ENCODE results near the gene NYNRIN. TPM values are rescaled to one million over a fixed set of nuclear protein-coding genes. Genes with fewer than 3 reads are reported as not detected.
"Not testable (repeated sequence)": the region's sequence is repeated elsewhere in the genome, so short reads cannot be mapped to it uniquely, and the experiment has no call there.

The NYNRIN gene
- total RNA-seq, 4 donors from 2014 or later: 4.7 to 14.7 (median 11.8) TPM

- TF ChIP-seq CTCF (IDR thresholded peaks at IDR 0.05) (no peak), POLR2A (IDR thresholded peaks at IDR 0.05) (no peak)
- no peak for DNase-seq
- intact Hi-C loops (cut with DNase I): loop anchor here (5.0 kb wide), 1 partner anchor 63 kb away; no protein-coding TSS in a partner anchor
- Histone ChIP-seq H3K27ac (peak overlapping the region; percentile 81 to 96 (median 92)), H3K36me3 (peaks cover 0 to 16% (median 0%) of the 10 kb centered on the region in 3 donors), H3K4me3 (peak overlapping the region in 3 of 4 donors; percentile 62 to 74 (median 62)), H3K4me1 (peaks cover 24 to 86% (median 24%) of the 10 kb centered on the region in 3 donors), H3K27me3 (peaks cover 0 to 19% (median 0%) of the 10 kb centered on the region in 4 donors), H3K9me3 (no peaks in the 10 kb centered on the region)
- WGBS, 2 donors: 80 to 86% methylated on average over 5 to 10 of the region's 20 CpGs
Observed at GRCh38 chr14:24369463-24369862, 29.3 kb upstream of the NYNRIN start.

GRCh38 chr14:24369907-24370687 lies 28.7 kb upstream of the NYNRIN start:
- Histone ChIP-seq H3K27me3 (peaks cover 0 to 19% (median 0%) of the 10 kb centered on the region in 4 donors), H3K27ac (peak overlapping the region in 3 of 4 donors; percentile 39 to 96 (median 93)), H3K36me3 (peaks cover 0 to 22% (median 0%) of the 10 kb centered on the region in 3 donors), H3K9me3 (no peaks in the 10 kb centered on the region), H3K4me1 (peaks cover 22 to 81% (median 24%) of the 10 kb centered on the region in 3 donors), H3K4me3 (peak overlapping the region in 2 of 4 donors; percentile 62 to 74)
- intact Hi-C loops (cut with DNase I): loop anchor here (5.0 kb wide), 1 partner anchor 62 kb away; no protein-coding TSS in a partner anchor
- DNase-seq: no peak
- TF ChIP-seq CTCF (IDR thresholded peaks at IDR 0.05) (no peak), POLR2A (IDR thresholded peaks at IDR 0.05) (no peak)
- WGBS, 2 donors: 76% methylated on average over 5 of the region's 32 CpGs; no CpG with 5 or more reads in 1 of the 2 donors

GRCh38 chr14:24370748-24371147 lies 28.1 kb upstream of the NYNRIN start:
- intact Hi-C loops (cut with DNase I): no loop called here
- Histone ChIP-seq H3K27me3 (peaks cover 0 to 19% (median 0%) of the 10 kb centered on the region in 4 donors), H3K9me3 (no peaks in the 10 kb centered on the region), H3K27ac (peak overlapping the region in 1 of 4 donors; percentile 39), H3K4me3 (no peak overlapping the region), H3K36me3 (peaks cover 0 to 26% (median 0%) of the 10 kb centered on the region in 3 donors), H3K4me1 (peaks cover 16 to 75% (median 23%) of the 10 kb centered on the region in 3 donors)
- DNase-seq: no peak
- WGBS, 2 donors: 33 to 80% methylated on average over 1 of the region's 1 CpG
- TF ChIP-seq CTCF (IDR thresholded peaks at IDR 0.05): no peak
- no peak for TF ChIP-seq POLR2A (IDR thresholded peaks at IDR 0.05)

GRCh38 chr14:24371605-24372004 lies 27.2 kb upstream of the NYNRIN start:
- DNase-seq; H3K4me3 ChIP-seq; H3K9me3 ChIP-seq; intact Hi-C loops (cut with DNase I): not testable (repeated sequence)
- Histone ChIP-seq H3K36me3 (peaks cover 0 to 34% (median 0%) of the 10 kb centered on the region in 3 donors), H3K27ac (peak overlapping the region in 1 of 4 donors; percentile 54), H3K27me3 (peaks cover 0 to 19% (median 0%) of the 10 kb centered on the region in 4 donors), H3K4me1 (peaks cover 11 to 71% (median 15%) of the 10 kb centered on the region in 3 donors)
- 72% methylated on average over 3 of the region's 3 CpGs for WGBS, 2 donors

GRCh38 chr14:24372701-24373416 lies 25.9 kb upstream of the NYNRIN start:
- Histone ChIP-seq H3K27me3 (peaks cover 0 to 11% (median 0%) of the 10 kb centered on the region in 4 donors), H3K4me1 (peaks cover 9 to 71% (median 12%) of the 10 kb centered on the region in 3 donors), H3K27ac (peak overlapping the region in 2 of 4 donors; percentile 52 to 54), H3K9me3 (no peaks in the 10 kb centered on the region), H3K36me3 (peaks cover 0 to 37% (median 0%) of the 10 kb centered on the region in 3 donors), H3K4me3 (no peak overlapping the region)
- WGBS, 2 donors: 74 to 80% methylated on average over 10 of the region's 12 CpGs
- TF ChIP-seq CTCF (IDR thresholded peaks at IDR 0.05): no peak
- no peak for TF ChIP-seq POLR2A (IDR thresholded peaks at IDR 0.05)
- DNase-seq: no peak
- intact Hi-C loops (cut with DNase I): no loop called here
